Measurements from ENCODE around the gene PPOX. TPM values are rescaled to one million over a fixed set of nuclear protein-coding genes. Genes with fewer than 3 reads are reported as not detected.

Gene PPOX
- total RNA-seq, 1 donor from 2014 or later: 26.8 TPM

DNA sequence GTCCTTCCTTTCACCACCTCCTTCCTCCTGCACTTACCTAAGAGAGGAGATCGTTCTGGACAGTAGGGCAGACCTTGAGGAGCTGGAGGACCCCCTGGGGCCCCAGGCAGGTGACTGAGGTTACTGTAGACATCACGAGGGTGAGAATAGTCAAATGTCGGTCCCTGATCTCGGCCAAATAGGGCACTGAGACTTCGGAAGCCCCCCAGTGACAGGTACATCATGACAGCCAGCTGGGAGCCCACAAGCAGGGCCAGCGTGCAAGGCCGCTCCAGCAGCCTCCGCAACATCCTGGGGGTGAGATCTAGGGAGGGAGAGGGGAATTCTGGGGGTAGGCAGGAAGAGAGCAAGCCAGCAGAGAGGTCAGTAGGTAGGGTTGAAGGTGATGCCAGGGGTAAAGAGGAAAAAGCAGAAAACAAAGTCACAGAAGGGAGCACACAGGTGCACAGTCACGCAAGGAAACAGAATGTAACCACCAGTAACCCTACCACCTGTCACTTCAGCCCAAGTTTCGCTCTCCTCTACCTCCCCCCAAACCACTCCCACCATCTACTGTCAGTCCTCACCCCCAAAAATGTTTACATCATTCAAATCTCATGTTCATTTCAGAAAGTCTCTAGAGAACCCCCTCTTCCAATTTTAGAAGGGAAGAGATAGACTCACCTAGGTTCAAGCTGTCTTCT is 9.7 kb downstream of the PPOX start:
- no peak for DNase-seq (ENCODE audit: low spot score)

DNA sequence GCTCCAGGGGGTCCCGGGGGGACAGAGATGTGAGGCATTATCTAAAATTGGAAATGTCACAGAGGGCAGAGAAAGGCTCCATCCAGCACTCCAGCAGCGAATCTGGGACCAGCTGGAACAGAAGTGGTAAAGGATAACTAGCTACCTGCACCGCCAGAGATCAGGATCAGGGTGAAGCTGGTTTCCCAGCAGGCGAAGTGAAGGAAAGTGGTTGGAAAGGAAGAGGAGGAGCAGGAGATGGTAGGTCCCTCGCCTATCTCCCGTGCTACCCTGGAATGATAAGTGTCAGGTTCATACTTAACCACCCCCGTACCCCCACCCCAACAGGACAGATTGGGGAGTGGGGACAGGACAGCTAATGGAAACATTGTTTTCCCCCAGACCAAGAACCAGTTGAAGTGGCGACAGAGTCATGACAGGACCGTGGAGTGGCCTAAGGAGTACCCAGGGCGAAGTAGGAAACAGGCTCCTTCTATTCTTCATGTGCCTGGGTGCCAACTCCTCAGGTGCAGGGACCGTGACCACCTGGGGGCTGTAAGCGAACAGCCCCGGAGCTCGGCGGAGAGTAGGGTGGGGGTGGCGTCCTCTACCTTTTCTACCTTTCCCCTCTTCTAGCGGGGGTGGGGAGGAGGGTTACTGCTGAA is 10.4 kb downstream of the PPOX start:
- no peak for DNase-seq (ENCODE audit: low spot score)

DNA sequence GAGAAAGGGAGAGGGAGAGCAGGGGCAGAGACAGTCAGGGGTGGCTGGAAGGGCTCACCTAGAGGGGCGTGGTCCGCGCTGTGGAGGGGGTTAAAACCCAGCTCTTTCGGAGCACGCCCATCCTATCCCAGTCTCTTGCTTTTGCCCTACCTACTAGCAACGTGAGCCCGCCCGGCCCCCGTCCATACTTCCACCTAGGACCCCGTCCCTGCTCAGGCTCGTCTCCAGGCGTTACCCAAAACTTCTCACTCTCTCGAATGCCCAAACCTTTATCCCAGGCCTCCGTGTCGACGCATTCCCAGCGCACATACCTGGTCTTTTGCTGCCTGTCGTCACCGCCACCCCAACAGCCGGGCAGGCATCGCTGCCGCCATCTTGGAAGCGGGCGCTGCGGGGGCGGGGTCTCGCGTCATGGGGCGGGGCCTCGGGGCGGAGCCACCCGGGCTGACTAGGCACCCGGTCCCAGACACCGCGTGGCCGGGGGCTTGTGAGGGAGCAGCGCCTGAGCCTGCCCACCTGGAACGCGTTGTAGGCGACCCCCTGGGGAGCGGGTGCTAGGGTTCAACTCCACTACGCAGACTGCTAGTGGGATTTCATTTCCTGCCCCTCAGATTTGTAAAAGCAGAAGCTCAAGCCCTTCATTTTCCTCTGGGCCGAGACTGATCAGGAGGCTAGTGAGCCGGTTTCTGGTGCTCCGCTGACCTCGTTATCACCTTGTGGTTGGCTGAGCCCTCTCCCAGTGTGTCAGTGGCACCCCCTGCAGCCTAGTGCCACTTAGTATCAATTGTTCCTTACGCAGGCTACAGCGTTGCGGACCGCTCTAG is 11.1 kb downstream of the PPOX start, which contains the start of gene B4GALT3:
Gene B4GALT3 (minus strand): TSS at position 396 of the 824 bp plus-strand sequence. CDS start 1,447 bp downstream, outside the sequence.
- peak; percentile 94 for DNase-seq (ENCODE audit: low spot score)

DNA sequence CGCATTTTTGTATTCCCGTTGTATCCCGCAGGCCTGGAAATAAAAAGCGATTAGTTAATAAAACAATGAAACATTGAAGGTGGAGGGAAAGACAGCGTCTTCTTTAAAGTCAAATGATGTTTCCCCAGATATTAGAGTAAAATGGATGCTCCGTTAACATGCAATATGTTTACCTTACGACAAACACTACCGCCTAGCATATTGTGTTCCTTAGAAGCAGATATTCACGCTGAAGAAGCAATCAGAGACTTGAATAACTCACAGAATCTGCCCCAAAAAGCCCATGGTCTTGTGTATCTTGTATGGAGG is 11.7 kb downstream of the PPOX start:
- DNase-seq (ENCODE audit: low spot score): no peak

DNA sequence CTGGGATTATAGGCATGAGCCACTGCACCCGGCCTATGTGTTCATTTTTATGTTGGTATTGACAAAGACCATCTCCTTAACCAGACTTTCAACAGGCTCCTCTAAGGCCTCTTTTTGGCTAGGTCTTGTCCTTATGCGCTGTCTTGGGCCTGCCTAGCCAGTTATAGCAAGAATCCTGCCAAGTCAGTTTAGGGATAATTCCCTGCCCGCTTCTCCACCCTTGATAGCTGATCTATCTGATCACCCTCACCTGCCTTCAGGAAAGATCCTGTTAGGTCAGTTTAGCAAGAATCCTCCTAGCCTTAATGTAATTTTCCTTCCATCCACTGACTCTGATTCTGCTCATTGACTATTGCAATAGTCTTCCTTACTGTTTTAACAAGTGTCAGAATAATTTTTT is 13.5 kb downstream of the PPOX start:
- DNase-seq (ENCODE audit: low spot score): no peak

DNA sequence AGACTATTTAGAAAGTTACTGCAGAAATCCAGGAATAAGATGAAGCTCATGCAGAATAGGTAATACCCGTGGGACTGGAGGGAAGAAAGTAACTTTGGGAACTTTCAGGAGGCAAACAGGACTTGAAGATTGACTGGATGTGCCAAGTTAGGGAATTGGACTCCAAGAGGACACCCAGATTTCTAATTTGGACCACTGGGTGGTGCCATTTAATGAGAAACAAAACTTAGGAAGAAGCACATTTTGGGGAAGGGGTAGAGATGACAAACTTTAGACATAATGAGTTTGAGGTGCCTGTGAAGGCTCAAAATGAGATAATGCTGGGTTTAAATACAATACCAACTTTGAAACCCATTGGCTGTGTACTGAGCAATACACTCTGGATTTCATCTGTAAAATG is 14.4 kb downstream of the PPOX start:
- no peak for DNase-seq (ENCODE audit: low spot score)

DNA sequence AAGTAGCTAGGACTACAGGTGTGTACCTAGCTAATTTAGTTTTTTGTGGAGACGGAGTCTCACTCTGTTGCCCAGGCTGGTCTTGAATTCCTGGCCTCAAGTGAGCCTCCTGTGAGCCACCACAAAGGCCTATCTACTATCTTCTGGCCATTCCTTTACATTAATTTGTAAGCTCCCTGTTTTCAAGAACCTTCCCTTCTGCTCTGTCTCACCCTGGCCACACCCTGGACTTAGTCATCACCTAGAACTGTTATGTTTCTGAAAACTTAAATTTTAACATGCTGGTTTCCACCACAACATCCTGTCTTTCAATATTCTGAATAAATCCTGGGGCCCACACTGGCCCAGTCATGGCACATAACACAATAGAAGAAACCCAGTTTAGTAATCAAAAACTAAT is 16.0 kb downstream of the PPOX start:
- no peak for DNase-seq (ENCODE audit: low spot score)

DNA sequence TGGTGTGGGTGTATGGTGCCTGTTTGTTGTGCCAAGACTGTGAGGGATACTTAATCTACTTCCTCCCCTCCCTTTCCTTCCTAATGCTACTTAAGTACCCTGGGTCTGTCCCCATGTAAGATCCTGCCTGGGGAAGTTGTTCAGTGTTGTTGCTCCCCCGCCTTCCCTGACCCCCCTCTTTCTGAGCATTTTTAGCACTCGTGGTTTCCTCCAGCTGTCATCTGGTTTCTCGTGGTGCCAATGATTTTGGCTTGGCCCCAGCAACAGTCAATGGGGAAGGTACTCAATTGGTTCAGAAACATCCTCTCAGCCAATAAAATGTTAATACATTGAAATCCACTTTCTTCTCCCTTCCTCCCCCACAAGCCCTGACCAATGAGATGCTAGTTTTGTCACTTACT is 19.1 kb downstream of the PPOX start:
- no peak for DNase-seq (ENCODE audit: low spot score)

DNA sequence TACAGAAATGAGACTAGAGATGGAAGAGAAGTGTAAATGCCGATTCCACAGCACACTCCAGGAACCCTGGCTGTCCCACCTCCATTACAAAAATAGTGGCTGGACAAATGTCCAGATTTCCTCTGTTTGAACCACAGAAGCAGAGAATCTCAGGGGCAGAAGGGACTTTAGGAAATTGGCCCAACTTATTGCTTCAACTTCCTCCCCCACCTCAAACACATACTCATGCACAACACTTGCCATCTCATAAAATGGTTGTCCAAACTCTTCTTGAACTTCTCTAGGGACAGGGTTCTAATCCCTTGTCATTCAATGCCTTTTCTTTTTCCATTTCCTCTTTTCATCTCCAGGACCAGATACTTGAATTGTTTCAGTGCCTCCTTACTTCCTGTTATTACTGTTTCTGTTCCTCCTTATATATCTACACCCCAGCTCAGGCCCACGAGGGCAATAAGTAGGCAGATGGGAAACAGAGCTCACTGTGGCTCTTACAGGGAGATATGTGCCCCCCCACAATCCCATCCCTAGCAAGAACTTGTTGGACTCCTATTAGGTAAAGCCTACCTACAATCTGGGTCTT is 19.6 kb downstream of the PPOX start:
- no peak for DNase-seq (ENCODE audit: low spot score)

DNA sequence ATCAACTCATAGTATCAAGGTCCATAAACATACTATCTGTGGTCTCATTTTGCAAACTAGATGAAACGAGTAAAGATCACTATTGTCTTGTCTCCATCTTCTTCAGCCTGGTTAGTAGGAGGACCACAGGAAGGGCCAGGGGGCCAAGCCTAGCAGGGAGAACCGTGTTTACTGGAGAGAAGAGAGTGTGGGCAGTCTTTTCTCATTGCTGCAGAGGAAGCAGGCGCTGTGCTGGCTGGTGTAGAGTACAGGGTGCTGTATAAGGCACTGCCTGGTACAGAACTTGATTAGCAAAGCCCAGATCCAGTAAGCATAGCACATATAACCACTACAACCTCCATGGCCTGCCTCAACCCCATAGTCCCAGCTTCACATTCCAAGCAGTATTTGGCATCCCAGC is 21.1 kb downstream of the PPOX start:
- no peak for DNase-seq (ENCODE audit: low spot score)

DNA sequence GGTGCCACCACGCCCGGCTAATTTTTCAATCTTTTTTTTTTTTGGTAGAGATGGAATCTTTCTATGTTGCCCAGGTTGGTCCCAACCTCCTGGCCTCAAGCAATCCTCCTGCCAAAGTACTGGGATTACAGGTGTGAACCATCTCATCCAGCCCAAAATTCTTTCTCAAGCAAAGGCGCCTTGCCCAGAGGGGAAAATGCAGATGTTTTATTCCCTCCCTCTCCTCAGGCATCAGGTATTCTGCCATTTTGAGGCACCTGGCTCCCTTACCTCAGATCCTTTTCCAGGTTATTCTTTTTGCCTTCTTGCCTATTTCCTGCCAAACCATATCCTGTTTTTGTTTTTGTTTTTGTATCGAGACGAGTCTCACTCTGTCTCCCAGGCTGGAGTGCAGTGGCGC is 22.2 kb downstream of the PPOX start:
- DNase-seq (ENCODE audit: low spot score): no peak

DNA sequence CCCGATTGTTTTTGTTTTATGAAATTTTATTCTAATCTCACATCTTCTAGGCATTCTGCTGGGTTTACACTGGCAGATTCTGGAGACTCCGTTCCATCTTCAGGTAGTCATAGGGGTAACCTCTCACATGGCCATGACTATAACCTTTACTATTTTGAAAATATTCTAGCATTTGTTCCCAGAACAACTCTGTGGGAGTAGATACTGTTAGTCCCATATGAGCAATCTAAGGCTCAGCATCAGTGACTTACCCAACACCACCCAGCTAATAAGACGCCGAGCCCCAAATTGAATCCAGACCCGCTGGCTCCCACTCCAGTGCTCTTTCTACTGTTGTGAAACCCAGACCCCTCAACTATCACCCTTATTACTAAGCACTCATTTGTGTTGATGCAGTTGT is 22.8 kb downstream of the PPOX start:
- DNase-seq (ENCODE audit: low spot score): no peak

DNA sequence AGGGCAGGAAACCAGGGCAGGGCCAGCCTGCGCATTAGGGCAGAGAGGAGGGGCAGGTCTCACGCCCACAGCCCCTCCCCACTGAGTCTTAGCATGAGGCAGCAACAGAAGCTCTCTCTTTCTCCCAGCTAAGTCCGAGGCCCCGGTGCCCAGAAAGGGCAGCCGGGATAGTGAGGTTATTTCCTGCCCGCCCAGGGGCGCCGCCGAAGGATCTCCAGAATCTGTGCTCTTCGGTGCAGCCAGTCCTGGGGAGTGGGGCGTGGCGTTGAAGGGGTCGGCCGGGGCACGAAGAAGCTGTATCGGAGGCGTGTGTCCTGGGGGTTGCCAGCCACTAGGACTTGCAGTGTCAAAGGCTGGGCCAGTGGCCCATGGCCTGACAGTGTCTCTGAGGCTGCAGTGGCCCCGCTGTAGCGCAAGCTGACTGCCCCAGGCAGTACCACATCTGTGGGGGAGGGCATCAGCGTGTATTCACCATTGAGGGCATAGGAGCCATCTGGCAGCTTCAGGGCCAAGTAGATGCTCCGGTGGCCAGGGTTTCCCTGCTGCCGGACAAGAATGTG is 24.8 kb downstream of the PPOX start:
- DNase-seq (ENCODE audit: low spot score): no peak

DNA sequence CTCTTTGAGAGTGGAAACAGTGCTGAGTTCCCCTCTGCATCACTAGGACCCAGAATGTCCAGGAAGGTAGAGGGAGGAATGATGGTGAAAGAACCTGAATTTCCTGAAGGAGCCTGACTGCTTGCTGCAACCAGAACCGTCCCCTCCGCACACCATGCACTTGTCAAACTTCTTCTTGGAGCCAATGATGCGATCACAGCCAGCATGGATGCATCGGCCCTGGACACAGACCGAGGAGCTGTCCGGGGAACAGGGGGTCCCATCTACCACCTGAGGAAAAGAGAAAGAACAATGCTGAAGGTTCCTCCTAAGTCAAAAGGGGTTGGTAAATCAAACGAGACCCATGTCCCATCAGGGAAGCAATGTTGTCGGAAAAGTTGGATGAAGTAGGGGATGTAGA is 25.7 kb downstream of the PPOX start:
- DNase-seq (ENCODE audit: low spot score): no peak

DNA sequence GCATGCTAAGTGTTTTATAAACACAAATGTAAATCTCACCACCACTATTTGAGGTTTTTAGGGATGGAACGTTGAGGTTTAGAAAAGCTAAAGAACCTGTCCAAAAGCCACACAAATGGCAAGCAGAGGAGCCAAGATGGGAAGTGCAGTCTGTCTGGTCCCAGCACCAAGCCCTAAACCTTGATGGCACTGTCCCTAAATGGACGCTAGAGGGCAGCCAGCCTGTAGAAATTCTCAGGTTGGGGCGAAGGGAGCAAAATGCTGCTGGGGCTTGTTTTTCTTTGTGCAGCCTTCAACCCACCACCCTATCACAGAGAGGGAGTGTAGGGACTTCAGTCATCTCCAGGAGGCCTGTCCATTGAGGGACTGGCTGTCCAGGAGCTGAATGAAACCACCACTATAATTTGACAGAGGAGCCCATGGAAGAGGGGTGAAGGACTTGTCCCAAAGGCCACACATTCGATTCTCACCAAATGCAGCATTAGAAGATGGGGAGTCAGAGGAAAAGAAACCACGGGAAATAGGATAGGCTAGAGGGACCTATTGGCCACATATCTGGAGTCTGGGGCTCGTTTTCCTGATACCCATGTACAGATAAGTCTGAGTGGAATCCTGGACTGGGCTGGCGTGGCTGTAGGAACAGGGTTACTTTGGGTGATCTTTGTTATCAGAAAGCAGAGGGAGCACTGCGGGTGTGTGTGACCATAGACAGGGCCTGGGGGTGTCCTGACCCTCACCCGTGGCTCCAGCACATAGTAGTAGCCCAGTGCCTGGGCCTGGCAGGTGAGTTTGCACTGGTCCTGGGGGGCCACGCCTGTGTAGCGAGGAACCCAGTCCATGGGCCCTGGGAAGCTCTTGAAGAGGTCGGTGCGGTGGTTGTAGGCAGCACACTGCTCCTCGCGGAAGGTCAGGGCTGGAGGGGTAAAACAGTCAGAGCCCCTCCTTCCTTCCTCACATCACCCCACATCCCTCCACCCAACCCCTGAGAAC is 26.5 kb downstream of the PPOX start:
- no peak for DNase-seq (ENCODE audit: low spot score)

DNA sequence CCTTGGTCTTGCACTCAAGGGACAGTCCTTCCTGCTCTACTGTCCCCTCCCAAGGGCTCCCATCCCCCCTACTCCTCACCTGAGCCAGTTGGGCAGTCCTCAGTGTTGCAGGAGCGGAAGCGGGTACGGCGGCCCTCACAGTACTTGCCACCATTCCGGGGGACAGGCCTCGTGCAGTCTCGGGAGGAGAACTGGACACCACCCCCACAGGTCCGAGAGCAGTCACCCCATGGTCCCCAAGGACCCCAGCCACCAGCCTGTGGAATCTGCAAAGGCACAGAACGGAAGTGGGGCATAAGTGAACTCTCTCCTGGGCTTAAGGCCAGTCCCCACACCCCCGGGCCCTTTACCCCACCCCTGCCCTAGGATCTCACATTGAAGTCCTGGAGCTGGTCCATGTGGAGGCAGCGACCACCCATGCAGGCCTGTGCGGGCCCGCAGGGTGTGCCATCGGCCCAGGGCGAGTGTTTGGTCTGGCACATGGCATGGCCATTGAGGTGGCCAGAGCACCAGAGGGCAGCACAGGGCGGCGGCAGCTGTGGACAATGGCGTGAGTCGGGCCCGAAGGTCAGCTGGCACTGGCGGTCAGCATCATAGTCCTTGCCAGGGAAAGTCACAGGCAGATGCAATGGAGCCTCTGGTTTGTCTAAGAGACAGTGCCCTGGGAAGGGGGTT is 27.5 kb downstream of the PPOX start:
- DNase-seq (ENCODE audit: low spot score): no peak

DNA sequence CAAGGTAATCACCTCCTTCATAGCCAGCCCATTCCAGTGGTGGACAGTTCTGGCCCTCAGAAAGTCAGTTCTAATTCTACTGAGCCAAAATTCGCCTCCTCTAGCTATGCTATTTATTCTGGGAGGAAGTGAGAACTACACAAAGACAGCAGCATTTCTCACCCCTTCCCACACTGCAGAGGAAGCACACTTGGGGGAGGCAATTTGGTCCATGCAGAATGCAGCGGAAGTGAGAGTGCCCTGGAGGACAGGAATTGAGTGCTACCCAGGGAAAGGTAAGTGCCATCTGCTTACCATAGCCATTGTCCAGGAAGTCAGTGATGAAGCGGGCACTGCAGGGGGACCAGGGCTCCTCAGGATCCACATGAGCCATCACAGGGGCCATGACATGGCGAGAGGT is 28.9 kb downstream of the PPOX start:
- no peak for DNase-seq (ENCODE audit: low spot score)

DNA sequence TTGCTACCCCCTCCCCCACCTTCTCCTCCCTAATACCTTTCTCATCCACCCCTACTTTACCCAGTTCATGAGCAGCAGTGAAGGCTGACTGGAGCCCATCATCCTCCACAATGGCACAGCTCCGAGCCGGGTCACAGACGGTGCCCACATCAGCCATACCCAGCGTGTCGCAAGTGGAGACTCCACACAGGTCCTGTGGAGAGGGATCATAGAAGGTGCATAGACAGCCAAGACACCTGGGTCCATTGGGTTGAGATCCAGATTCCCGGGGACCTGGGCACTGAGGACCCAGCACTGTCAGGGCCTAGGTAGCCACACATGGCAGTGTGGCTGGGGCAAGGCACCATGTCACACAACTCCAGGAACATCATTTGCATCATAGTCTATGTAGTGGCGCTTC is 29.9 kb downstream of the PPOX start:
- DNase-seq (ENCODE audit: low spot score): no peak

DNA sequence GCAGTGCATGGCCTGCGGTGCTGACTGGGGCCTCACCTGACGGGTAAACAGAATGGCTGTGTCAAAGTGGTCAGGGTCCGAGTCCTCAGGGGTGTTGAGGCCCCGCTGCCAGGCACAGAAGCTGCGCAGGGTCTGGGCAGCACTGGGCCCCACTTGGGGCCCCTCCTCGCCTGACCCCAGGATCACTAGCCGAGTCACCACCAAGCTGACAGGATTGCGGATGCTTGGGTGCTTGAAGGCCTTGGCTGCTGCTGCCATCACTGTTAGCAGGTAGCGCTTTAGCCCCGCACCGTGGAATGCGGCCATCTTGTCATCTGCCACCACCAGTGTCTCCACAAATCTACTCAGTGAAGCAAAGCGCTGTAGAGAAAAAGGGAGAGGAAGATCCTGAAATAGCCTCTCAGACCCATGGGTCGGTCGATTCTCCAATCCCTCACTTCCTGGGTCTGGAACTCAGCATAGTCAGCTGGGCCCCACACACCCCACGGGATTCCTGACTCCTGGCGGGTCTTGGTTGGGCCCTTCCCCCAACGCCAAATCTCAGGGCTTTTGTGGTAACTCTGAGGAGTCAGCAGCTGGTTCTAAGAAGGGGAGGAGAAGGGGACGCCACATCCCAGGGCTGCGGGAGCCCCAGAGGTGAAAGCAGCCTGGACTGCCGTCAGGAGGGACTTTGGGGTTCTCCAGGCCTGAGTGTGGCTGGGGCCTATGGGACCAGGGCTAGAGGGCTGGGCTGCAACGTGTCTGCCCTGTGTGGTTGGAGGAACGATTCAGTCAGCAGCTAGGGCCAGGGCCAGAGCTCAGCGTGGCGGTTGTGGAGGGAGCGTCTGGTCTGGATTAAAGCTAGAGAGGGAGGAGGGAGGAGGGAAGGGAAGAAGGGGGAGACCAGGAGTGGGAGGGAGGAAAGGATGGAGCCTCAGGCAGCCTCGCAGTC is 30.6 kb downstream of the PPOX start:
- DNase-seq (ENCODE audit: low spot score): no peak

All from ureter (tissue), 1 donor.